ENCODE data around the gene GRID1.
"Not testable (repeated sequence)": the region's sequence is repeated elsewhere in the genome, so short reads cannot be mapped to it uniquely, and the experiment has no call there.

GRID1 gene

DNA sequence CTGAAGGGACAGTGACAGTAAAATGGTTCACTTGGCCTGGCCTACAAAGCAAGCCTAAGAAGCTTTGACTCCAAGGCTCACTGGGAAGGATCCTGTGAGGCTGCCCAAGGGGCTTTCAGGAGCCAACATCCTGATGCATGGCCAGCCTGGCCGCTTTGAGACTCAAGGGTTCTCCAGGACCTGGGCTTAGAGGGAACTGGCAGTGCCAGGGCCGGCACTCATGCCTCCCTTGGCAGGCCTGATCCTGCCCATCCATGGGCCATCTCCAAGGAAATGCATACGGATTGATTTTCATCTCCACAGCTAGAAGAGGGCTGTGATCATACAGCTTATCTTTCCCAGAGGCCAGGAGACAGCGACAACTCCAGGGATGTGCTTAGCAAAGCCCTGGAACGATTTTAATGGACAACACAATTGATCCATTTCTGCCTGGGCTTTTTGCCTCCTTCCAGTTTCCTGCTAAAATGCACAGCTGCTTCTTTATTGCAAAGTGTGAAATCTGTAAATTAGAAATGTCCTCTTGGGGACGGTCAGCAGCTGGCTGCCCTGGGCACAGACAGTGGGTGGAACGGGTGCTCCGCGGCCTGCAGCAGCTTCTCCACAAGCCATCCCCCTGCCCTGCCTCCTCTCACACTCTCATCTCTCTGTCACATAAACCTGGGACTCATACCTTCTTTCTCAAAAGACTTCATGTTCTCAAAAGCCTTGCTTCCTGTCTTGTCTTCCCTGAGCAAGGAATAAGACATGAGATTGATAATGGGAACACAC, 288.5 kb downstream of the GRID1 start:
- Histone ChIP-seq H3K9me3 (no peaks in the 10 kb centered on the region), H3K27me3 (no peaks in the 10 kb centered on the region), H3K4me1 (ENCODE audit: control insufficient read depth in 1 of 2, insufficient read depth in 1 of 2, low read depth in 1 of 2, low read length in 1 of 2) (no peaks in the 10 kb centered on the region), H3K4me3 (ENCODE audit: low read depth in 1 of 2, low read length in 1 of 2) (no peak overlapping the region), H3K36me3 (no peaks in the 10 kb centered on the region), H3K27ac (no peak overlapping the region)
- TF ChIP-seq CTCF (IDR thresholded peaks at IDR 0.05) = no peak

GRCh38 chr10:86077271-86077670, 289.3 kb downstream of the GRID1 start:
- no peaks in the 10 kb centered on the region for H3K4me1 ChIP-seq (ENCODE audit: control insufficient read depth in 1 of 2, insufficient read depth in 1 of 2, low read depth in 1 of 2, low read length in 1 of 2)
- no peaks in the 10 kb centered on the region for H3K36me3 ChIP-seq
- H3K9me3 ChIP-seq = no peaks in the 10 kb centered on the region
- H3K27me3 ChIP-seq = no peaks in the 10 kb centered on the region
- no peak for TF ChIP-seq CTCF (IDR thresholded peaks at IDR 0.05)
- H3K4me3 ChIP-seq (ENCODE audit: low read depth in 1 of 2, low read length in 1 of 2) = no peak overlapping the region
- no peak overlapping the region for H3K27ac ChIP-seq

- H3K4me1 ChIP-seq (ENCODE audit: control insufficient read depth in 1 of 2, insufficient read depth in 1 of 2, low read depth in 1 of 2, low read length in 1 of 2); H3K4me3 ChIP-seq (ENCODE audit: low read depth in 1 of 2, low read length in 1 of 2); H3K36me3 ChIP-seq; H3K27me3 ChIP-seq; H3K27ac ChIP-seq; H3K9me3 ChIP-seq: not testable (repeated sequence)
These were observed 290.1 kb downstream of the GRID1 start for GRCh38 chr10:86076497-86076896.

DNA sequence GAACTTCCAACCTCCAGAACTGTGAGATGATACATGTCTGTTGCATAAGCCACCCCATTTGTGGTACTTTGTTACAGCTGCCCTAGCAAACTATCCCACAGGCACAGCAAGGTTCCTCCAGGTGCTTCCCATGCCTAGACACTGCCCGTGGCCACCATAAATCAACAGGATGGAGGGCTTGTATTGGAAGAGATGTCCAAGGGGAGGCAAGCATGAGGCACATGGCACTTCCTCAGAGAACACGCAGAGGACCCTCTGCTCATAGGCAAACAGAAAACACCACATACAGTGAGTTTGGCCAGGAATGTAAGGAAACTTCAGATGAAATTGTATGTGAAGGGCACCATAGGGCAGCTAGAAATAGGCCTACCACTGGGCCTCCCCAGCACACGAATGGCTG, 291.1 kb downstream of the GRID1 start:
- TF ChIP-seq CTCF (IDR thresholded peaks at IDR 0.05) = no peak
- Histone ChIP-seq H3K9me3 (no peaks in the 10 kb centered on the region), H3K27me3 (no peaks in the 10 kb centered on the region), H3K36me3 (no peaks in the 10 kb centered on the region), H3K4me3 (ENCODE audit: low read depth in 1 of 2, low read length in 1 of 2) (no peak overlapping the region), H3K27ac (no peak overlapping the region), H3K4me1 (ENCODE audit: control insufficient read depth in 1 of 2, insufficient read depth in 1 of 2, low read depth in 1 of 2, low read length in 1 of 2) (no peaks in the 10 kb centered on the region)

GRCh38 chr10:86074294-86074693, 292.3 kb downstream of the GRID1 start:
- no peak overlapping the region for H3K27ac ChIP-seq
- H3K4me1 ChIP-seq (ENCODE audit: control insufficient read depth in 1 of 2, insufficient read depth in 1 of 2, low read depth in 1 of 2, low read length in 1 of 2) = no peaks in the 10 kb centered on the region
- H3K36me3 ChIP-seq = no peaks in the 10 kb centered on the region
- no peaks in the 10 kb centered on the region for H3K9me3 ChIP-seq
- no peak overlapping the region for H3K4me3 ChIP-seq (ENCODE audit: low read depth in 1 of 2, low read length in 1 of 2)
- no peaks in the 10 kb centered on the region for H3K27me3 ChIP-seq
- TF ChIP-seq CTCF (IDR thresholded peaks at IDR 0.05) = no peak

GRCh38 chr10:86073199-86073977, 293.2 kb downstream of the GRID1 start:
- TF ChIP-seq CTCF (IDR thresholded peaks at IDR 0.05) = no peak
- H3K27ac ChIP-seq = no peak overlapping the region

More at GRCh38 chr10:86073199-86073977, 293.2 kb downstream of the GRID1 start:
- no peaks in the 10 kb centered on the region for H3K9me3 ChIP-seq
- H3K27me3 ChIP-seq = no peaks in the 10 kb centered on the region
- H3K36me3 ChIP-seq = no peaks in the 10 kb centered on the region
- no peak overlapping the region for H3K4me3 ChIP-seq (ENCODE audit: low read depth in 1 of 2, low read length in 1 of 2)
- H3K4me1 ChIP-seq (ENCODE audit: control insufficient read depth in 1 of 2, insufficient read depth in 1 of 2, low read depth in 1 of 2, low read length in 1 of 2) = no peaks in the 10 kb centered on the region
